ENCODE measurements around the gene PLEKHA5. TPM values are rescaled to one million over a fixed set of nuclear protein-coding genes. Genes with fewer than 3 reads are reported as not detected.
"Not testable (repeated sequence)": the region's sequence is repeated elsewhere in the genome, so short reads cannot be mapped to it uniquely, and the experiment has no call there.

The PLEKHA5 gene
- total and polyA plus RNA-seq, 11 donors = 18.1 to 72.2 (median 58.2) TPM

- no peak for ATAC-seq
- peak overlapping the region in 7 of 12 donors; percentile 3 to 47 (median 33) for H3K27ac ChIP-seq
- H3K4me1 ChIP-seq = peaks cover 0 to 48% (median 23%) of the 10 kb centered on the region in 12 donors
- no peak overlapping the region for H3K4me3 ChIP-seq
- H3K27me3 ChIP-seq = no peaks in the 10 kb centered on the region
- DNase-seq = no peak
- H3K36me3 ChIP-seq = peaks cover 0 to 5% (median 0%) of the 10 kb centered on the region in 9 donors
- WGBS, 4 donors = 79 to 100% (median 95%) methylated on average over 1 of the region's 1 CpG
- no peak for TF ChIP-seq CTCF (IDR thresholded peaks at IDR 0.05)
- TF ChIP-seq POLR2A (IDR thresholded peaks at IDR 0.05) = no peak
- peaks cover 0 to 15% (median 0%) of the 10 kb centered on the region in 12 donors for H3K9me3 ChIP-seq
- intact Hi-C loops (cut with DNase I) = loop anchor here in 1 of 10 donors (10.0 kb wide), 1 partner anchor 57 kb away; no protein-coding TSS in a partner anchor
Observed at GRCh38 chr12:19227880-19228210, 98.3 kb downstream of the PLEKHA5 start.

- peaks cover 0 to 15% (median 0%) of the 10 kb centered on the region in 12 donors for H3K9me3 ChIP-seq
- intact Hi-C loops (cut with DNase I) = loop anchor here in 1 of 10 donors (10.0 kb wide), 1 partner anchor 56 kb away; no protein-coding TSS in a partner anchor
- not testable (repeated sequence) for H3K27ac ChIP-seq, ATAC-seq, H3K36me3 ChIP-seq, H3K4me3 ChIP-seq, H3K27me3 ChIP-seq, DNase-seq
- peaks cover 0 to 47% (median 26%) of the 10 kb centered on the region in 12 donors for H3K4me1 ChIP-seq
- WGBS, 4 donors = 80 to 92% (median 90%) methylated on average over 6 of the region's 6 CpGs
Observed at GRCh38 chr12:19229021-19229420, 99.5 kb downstream of the PLEKHA5 start.

- peak in 1 of 5 donors; percentile 55 for DNase-seq
- H3K4me1 ChIP-seq = peaks cover 0 to 59% (median 39%) of the 10 kb centered on the region in 12 donors
- intact Hi-C loops (cut with DNase I) = no loop called here
Observed at GRCh38 chr12:19230299-19230866, 100.8 kb downstream of the PLEKHA5 start.

GRCh38 chr12:19230896-19231295 is 101.4 kb downstream of the PLEKHA5 start:
- TF ChIP-seq POLR2A (IDR thresholded peaks at IDR 0.05) (no peak), CTCF (IDR thresholded peaks at IDR 0.05) (no peak)
- peaks cover 0 to 64% (median 45%) of the 10 kb centered on the region in 12 donors for H3K4me1 ChIP-seq
- no peaks in the 10 kb centered on the region for H3K27me3 ChIP-seq
- ATAC-seq = no peak
- H3K27ac ChIP-seq = no peak overlapping the region
- DNase-seq = no peak
- peaks cover 0 to 5% (median 0%) of the 10 kb centered on the region in 9 donors for H3K36me3 ChIP-seq
- H3K4me3 ChIP-seq = no peak overlapping the region
- peaks cover 0 to 13% (median 0%) of the 10 kb centered on the region in 12 donors for H3K9me3 ChIP-seq
- intact Hi-C loops (cut with DNase I) = no loop called here

More at GRCh38 chr12:19230299-19230866, 100.8 kb downstream of the PLEKHA5 start:
- Histone ChIP-seq H3K27ac (no peak overlapping the region), H3K27me3 (no peaks in the 10 kb centered on the region), H3K4me3 (no peak overlapping the region), H3K9me3 (peaks cover 0 to 15% (median 0%) of the 10 kb centered on the region in 12 donors), H3K36me3 (peaks cover 0 to 5% (median 0%) of the 10 kb centered on the region in 9 donors)
- 90 to 96% (median 95%) methylated on average over 13 to 37 of the region's 37 CpGs for WGBS, 4 donors
- peak in 1 of 4 donors; percentile 38 for ATAC-seq
- TF ChIP-seq CTCF (IDR thresholded peaks at IDR 0.05) (no peak), POLR2A (IDR thresholded peaks at IDR 0.05) (no peak)

Measured in heart left ventricle (tissue), 16 donors.